ENCODE measurements around the gene PGBD2. TPM values are rescaled to one million over a fixed set of nuclear protein-coding genes. Genes with fewer than 3 reads are reported as not detected.

The PGBD2 gene
- polyA plus RNA-seq, 2 of the 4 experiments (the other 2 are of a cell fraction) = 5.6 to 7.1 TPM

Small RNA genes lying within 50 kb of the gene (small RNA-seq; reads per million reads assigned to genes)
- 0 to 0.35 (median 0.08) reads per million in 6 experiments for gene RNU6-1205P

Other genes starting within 250 kb of the PGBD2 start
- gene OR14I1, start 203.5 kb upstream of the PGBD2 start, polyA plus RNA-seq (2011; rRNA removed) = not detected in 2 replicates
- gene OR14I1, start 203.5 kb upstream of the PGBD2 start, polyA plus RNA-seq (2017; fragmentation: RNase III; extraction: RNeasy Plus Mini Kit Qiagen cat#74134 plus additional on column Dnase treatment) = not detected in 3 replicates
- gene LYPD8, start 150.5 kb upstream of the PGBD2 start, polyA plus RNA-seq (2011; rRNA removed) = 0.53 and 0.70 TPM in 2 replicates
- gene LYPD8, start 150.5 kb upstream of the PGBD2 start, polyA plus RNA-seq (2017; fragmentation: RNase III; extraction: RNeasy Plus Mini Kit Qiagen cat#74134 plus additional on column Dnase treatment) = 0.12 to 0.31 TPM (median 0.30 TPM) in 3 replicates
- gene SH3BP5L, start 80.3 kb upstream of the PGBD2 start, polyA plus RNA-seq (2011; rRNA removed) = 10.9 and 12.1 TPM in 2 replicates
- gene SH3BP5L, start 80.3 kb upstream of the PGBD2 start, polyA plus RNA-seq (2017; fragmentation: RNase III; extraction: RNeasy Plus Mini Kit Qiagen cat#74134 plus additional on column Dnase treatment) = 14.1 to 15.8 TPM (median 14.3 TPM) in 3 replicates
- 20.4 and 20.6 TPM in 2 replicates for gene ZNF672, start 68.0 kb upstream of the PGBD2 start, polyA plus RNA-seq (2011; rRNA removed)
- gene ZNF672, start 68.0 kb upstream of the PGBD2 start, polyA plus RNA-seq (2017; fragmentation: RNase III; extraction: RNeasy Plus Mini Kit Qiagen cat#74134 plus additional on column Dnase treatment) = 15.6 to 18.9 TPM (median 17.8 TPM) in 3 replicates
- gene ZNF692, start 47.1 kb upstream of the PGBD2 start, polyA plus RNA-seq (2011; rRNA removed) = 19.8 and 28.2 TPM in 2 replicates
- gene ZNF692, start 47.1 kb upstream of the PGBD2 start, polyA plus RNA-seq (2017; fragmentation: RNase III; extraction: RNeasy Plus Mini Kit Qiagen cat#74134 plus additional on column Dnase treatment) = 44.0 to 47.5 TPM (median 46.8 TPM) in 3 replicates

Measured in A549 (cell line).